A673 (cell line): ENCODE results near the gene CCDC24. TPM values are rescaled to one million over a fixed set of nuclear protein-coding genes. Genes with fewer than 3 reads are reported as not detected.

Source experiments
- BruUV-seq: library from RNA; stranded (reverse); fragments of 400-500 nt; replicated peaks from 2 replicates; lab custom pipeline; 2021; lab: Mats Ljungman, UMichigan
- CTCF ChIA-PET: fragments of 300-600 bp; sonication (Branson Sonifier 250); formaldehyde crosslinking; loops from one replicate; lab custom pipeline; 2022; ENCODE audit warnings: antibody characterized with exemption; lab: Charles Lee
- POLR2A ChIA-PET: fragments of 300-600 bp; sonication (Branson Sonifier 250); formaldehyde crosslinking; loops from one replicate; lab custom pipeline; 2022; ENCODE audit warnings: antibody characterized with exemption; ENCODE audit not compliant: low non-redundant PET; lab: Charles Lee
- DNase-seq: peaks from one replicate; pipeline ENCODE4 v3.0.0-alpha.2; 2015; ENCODE audit warnings: low spot score
- H3K27ac ChIP-seq: fragments of 200-600 bp; sonication (generic); 2 replicates; pipeline ENCODE4 v1.5.1; 2016; ENCODE audit warnings: mixed run types, low read depth, mild to moderate bottlenecking, mixed read lengths, antibody characterized with exemption, low read length; ENCODE audit not compliant: poor library complexity, severe bottlenecking
- H3K27me3 ChIP-seq: fragments of 200-600 bp; sonication (generic); replicated peaks from 2 replicates; pipeline ENCODE4 v1.6.1; 2017; ENCODE audit warnings: mixed run types, low read depth, mild to moderate bottlenecking, mixed read lengths, antibody characterized with exemption, low read length; ENCODE audit not compliant: insufficient read depth, poor library complexity
- H3K36me3 ChIP-seq: fragments of 200-600 bp; sonication (generic); 2 replicates; pipeline ENCODE4 v1.6.1; 2016; ENCODE audit warnings: mixed run types, mild to moderate bottlenecking, mixed read lengths, antibody characterized with exemption, low read length; ENCODE audit not compliant: insufficient read depth, poor library complexity, severe bottlenecking
- H3K4me1 ChIP-seq: fragments of 200-600 bp; sonication (generic); 2 replicates; pipeline ENCODE4 v1.6.1; 2017; ENCODE audit warnings: mixed run types, mild to moderate bottlenecking, mixed read lengths, antibody characterized with exemption, low read length; ENCODE audit not compliant: insufficient read depth, poor library complexity, severe bottlenecking
- H3K4me3 ChIP-seq: fragments of 200-600 bp; sonication (generic); 2 replicates; pipeline ENCODE4 v1.5.1; 2016; ENCODE audit warnings: low read depth, mixed run types, mild to moderate bottlenecking, mixed read lengths, low read length; ENCODE audit not compliant: poor library complexity, severe bottlenecking
- H3K9me3 ChIP-seq: fragments of 200-600 bp; sonication (generic); 2 replicates; pipeline ENCODE4 v1.6.1; 2016; ENCODE audit warnings: mixed run types, low read depth, mild to moderate bottlenecking, mixed read lengths, antibody characterized with exemption, low read length; ENCODE audit not compliant: poor library complexity, severe bottlenecking
- EZH2 ChIP-seq: fragments of 200-600 bp; sonication (generic); IDR thresholded peaks from 2 replicates; pipeline ENCODE4 v1.6.1; 2017; ENCODE audit warnings: borderline replicate concordance, low read depth, mild to moderate bottlenecking, mixed read lengths, antibody characterized with exemption, low read length; ENCODE audit not compliant: poor library complexity, severe bottlenecking
- intact Hi-C: fragments of 100-400 bp; cut with micrococcal nuclease; formaldehyde crosslinking; loops from one replicate; pipeline ENCODE4 v1.10.0; 2022; ENCODE audit not compliant: unreplicated experiment
- total RNA-seq: library from RNA; stranded (reverse); gene quantifications from 2 replicates; pipeline ENCODE4 v1.2.3, GENCODE V29; 2021
- TF ChIP-seq, protein P1 (sequence below): fragments of 300-800, 200-600 bp; sonication (generic); conservative IDR thresholded peaks from 2 replicates; pipeline ENCODE4 v1.5.1; 2017; ENCODE audit warnings: low read depth, mild to moderate bottlenecking, antibody characterized with exemption, low read length, moderate library complexity, mixed read lengths

Gene CCDC24
- total RNA-seq, 1 experiment from 2014 or later = 5.6 TPM

DNA sequence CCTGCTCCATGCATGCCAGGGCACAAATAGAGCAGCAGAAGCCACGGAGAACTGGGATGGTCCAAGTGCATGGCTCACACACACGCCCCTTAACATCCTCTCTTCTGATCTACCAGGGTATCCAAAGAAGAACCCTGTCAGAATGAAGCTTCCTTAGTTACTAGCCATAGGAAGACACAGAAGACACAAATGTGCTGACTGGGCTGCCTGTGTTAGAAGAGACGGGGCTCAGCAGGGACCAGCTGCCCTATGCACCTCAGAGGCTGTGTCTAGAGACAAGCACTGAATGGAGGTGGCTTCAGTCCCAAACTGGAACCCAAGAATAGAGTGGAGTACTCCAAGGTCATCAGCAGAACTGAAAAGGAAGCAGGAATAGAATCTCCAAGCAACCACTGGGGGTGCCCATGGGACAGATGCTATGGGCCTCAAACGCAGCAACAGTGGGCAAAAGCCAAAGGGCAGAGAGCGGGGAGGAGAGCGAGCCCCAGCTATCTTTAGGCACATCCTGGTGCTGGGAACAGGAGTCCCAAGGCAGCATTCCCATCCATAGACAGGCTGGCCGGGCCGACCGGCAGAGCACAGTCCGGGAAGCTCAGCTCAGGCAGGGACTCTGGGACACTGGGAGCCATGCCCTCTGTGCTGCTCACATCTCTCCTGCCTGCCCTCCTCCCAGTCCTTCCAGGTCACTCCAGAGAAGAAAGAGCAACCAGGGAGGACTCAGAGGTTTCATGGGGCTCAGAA, 30.4 kb downstream of the CCDC24 start:
- no peak overlapping the region for H3K27ac ChIP-seq
- H3K27me3 ChIP-seq = no peaks in the 10 kb centered on the region
- no peak for DNase-seq
- peaks cover 3% of the 10 kb centered on the region for H3K36me3 ChIP-seq
- CTCF ChIA-PET = no interaction called here
- no TSS peak for BruUV-seq
- TF ChIP-seq, protein P1, sequence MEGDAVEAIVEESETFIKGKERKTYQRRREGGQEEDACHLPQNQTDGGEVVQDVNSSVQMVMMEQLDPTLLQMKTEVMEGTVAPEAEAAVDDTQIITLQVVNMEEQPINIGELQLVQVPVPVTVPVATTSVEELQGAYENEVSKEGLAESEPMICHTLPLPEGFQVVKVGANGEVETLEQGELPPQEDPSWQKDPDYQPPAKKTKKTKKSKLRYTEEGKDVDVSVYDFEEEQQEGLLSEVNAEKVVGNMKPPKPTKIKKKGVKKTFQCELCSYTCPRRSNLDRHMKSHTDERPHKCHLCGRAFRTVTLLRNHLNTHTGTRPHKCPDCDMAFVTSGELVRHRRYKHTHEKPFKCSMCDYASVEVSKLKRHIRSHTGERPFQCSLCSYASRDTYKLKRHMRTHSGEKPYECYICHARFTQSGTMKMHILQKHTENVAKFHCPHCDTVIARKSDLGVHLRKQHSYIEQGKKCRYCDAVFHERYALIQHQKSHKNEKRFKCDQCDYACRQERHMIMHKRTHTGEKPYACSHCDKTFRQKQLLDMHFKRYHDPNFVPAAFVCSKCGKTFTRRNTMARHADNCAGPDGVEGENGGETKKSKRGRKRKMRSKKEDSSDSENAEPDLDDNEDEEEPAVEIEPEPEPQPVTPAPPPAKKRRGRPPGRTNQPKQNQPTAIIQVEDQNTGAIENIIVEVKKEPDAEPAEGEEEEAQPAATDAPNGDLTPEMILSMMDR = 0 out of 2 replicates have a peak, but pooled peaks have one; percentile 17
- no peak for TF ChIP-seq EZH2
- no peaks in the 10 kb centered on the region for H3K4me1 ChIP-seq
- POLR2A ChIA-PET = interaction anchor here (0.6 kb wide), 1 partner anchor 10 kb away, joined by 4 read pairs; no protein-coding TSS in a partner anchor
- intact Hi-C loops = no loop called here
- H3K9me3 ChIP-seq = no peaks in the 10 kb centered on the region
- no peak overlapping the region for H3K4me3 ChIP-seq

DNA sequence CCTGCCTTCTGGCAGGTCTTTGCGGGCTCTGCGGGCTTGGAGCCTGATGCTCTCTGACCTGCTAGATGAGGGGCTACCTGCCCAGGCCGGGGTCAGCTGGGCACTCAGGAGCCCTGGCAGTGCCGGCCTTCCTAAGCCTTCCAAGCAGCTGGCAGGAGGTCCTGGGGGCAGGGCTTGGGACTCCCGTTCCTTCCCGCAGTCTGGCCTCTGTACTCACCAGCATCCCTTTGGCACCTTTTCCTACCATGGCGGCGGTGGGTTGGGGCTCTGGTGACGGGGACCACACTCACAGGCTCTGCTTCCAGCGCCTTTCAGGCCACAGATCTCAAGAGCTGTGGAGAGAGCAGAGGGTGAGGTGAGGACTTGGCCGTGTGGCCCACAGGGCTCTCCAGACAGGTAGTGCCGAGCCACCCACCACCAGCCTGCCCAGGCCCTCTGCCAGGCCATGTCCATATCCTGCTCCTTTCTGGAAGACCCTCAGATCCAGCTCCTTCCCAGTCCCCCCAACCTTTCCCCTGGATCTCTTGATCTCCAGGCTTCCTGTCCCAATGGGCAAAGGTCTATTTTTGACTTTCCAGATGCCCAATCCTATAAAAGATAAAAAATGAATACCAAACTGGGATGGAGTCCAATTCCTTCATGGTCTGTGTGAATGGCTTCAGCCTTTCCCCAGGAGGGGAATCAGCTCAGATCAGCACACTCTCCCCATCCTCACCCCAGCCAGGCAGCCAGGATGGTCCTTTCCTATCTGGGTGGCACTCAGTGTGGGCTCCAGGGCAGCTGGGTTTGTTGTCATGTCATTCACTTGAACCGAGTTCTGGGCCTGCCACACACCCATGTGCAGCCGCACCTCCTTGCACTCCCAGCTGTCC, 32.9 kb downstream of the CCDC24 start:
- Histone ChIP-seq H3K27ac (no peak overlapping the region), H3K4me3 (no peak overlapping the region), H3K9me3 (no peaks in the 10 kb centered on the region), H3K36me3 (peaks cover 3% of the 10 kb centered on the region), H3K4me1 (peaks cover 3% of the 10 kb centered on the region), H3K27me3 (no peaks in the 10 kb centered on the region)
- BruUV-seq = no TSS peak
- intact Hi-C loops = no loop called here
- ChIA-PET POLR2A (no interaction called here), CTCF (no interaction called here)
- TF ChIP-seq, protein P1 = no peak
- TF ChIP-seq EZH2 = no peak
- DNase-seq = no peak

DNA sequence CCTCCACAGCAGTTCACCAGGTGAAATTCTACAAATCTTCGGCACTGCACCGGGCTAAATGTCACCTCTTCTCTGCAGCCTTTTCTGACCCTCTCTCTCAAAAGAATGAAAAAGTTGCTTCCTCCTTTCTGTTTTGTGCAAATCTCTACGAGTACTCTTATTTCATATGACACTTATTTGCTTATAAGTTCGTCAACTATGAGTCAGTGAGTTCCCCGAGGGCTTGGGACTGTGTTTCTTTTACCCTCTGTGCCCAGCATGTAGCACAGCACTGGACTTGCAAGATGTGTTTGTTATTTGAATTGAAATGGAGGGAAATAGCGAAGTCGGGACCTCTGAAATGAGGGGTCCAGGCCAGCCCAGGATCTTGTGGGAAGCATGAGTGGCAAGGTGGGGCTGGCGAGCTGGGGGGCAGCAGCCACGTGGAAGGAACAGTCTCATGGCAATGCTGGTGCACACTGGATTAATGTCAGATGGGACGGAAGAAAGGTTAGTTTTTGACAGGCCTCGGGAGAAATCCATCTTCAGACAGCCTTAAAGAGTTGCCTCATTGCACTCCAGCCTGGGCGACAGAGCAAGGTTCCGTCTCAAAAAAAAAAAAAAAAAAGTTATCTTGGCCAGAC, 33.6 kb downstream of the CCDC24 start:
- TF ChIP-seq EZH2 = no peak
- TF ChIP-seq, protein P1 = no peak
- H3K4me3 ChIP-seq = no peak overlapping the region
- intact Hi-C loops = no loop called here
- ChIA-PET CTCF (no interaction called here), POLR2A (no interaction called here)
- H3K4me1 ChIP-seq = peaks cover 3% of the 10 kb centered on the region
- H3K27ac ChIP-seq = no peak overlapping the region
- no peaks in the 10 kb centered on the region for H3K9me3 ChIP-seq
- DNase-seq = no peak
- no peaks in the 10 kb centered on the region for H3K27me3 ChIP-seq
- no TSS peak for BruUV-seq
- peaks cover 3% of the 10 kb centered on the region for H3K36me3 ChIP-seq
